AG09319 (cell line): ENCODE results near the gene OR4D1.
"Not testable (repeated sequence)": the region's sequence is repeated elsewhere in the genome, so short reads cannot be mapped to it uniquely, and the experiment has no call there.

Experiments used
- DNase-seq: peaks from one replicate; pipeline ENCODE4 v3.0.0-alpha.2; 2010; ENCODE audit warnings: low read depth; ENCODE audit errors: extremely low read depth
- CTCF ChIP-seq: IDR thresholded peaks from 2 replicates; pipeline ENCODE4 v1.5.1; 2011; ENCODE audit warnings: low read depth, mild to moderate bottlenecking, inconsistent platforms, low read length, moderate library complexity

OR4D1 gene

DNA sequence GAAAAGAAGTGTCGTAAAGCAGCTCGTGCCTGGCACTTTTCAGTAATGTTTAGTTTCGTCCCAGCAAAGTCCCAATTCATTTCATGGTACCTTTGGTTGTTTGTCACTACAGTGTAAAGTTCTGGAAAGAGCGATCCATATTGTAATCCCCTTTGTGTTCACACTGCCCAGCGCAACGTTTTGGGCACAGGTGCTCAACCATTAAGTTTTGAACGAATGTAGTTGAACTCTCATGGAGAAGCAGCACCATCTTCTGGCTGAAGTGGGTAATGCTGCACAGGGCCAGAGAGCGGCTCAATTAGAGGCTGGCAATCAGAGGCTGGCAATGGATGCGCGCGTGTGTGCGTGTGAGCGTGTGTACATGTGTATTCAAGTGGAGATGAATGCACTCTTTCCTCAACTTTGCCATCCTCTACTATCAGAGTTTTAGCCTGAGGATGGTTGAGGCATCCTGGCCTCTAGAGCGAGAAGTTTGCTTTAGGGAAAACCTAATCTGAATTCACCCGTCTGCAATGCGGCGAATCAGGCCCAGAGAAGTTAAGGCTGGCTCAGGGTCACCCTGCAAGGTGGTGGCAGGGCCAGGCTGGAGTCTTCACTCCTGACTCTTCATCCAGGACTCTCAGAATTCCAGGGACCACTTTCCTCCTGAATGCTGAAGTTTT is 35.1 kb upstream of the OR4D1 start:
- DNase-seq = peak; percentile 18
- TF ChIP-seq CTCF = peak; percentile 99

- no peak for DNase-seq
- no peak for TF ChIP-seq CTCF
Observed at GRCh38 chr17:58113947-58114346, 34.2 kb upstream of the OR4D1 start.

DNA sequence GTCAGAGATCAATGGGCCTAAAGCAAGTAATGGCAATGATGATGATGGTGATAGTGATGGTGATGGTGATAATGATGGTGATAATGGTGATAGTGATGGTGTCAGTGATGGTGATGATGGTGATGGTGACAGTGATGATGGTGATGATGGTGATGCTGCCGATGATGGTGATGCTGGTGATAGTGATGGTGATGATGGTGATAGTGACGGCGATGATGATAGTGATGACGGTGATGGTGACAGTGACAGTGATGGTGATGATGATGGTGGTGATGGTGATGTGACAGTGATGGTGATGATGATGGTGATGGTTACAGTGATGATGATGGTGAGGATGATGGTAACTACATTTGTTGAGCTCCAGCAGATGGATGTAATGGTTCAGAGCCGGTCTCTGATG is 30.8 kb upstream of the OR4D1 start:
- no peak for DNase-seq
- TF ChIP-seq CTCF = no peak

GRCh38 chr17:58119491-58119890 is 28.7 kb upstream of the OR4D1 start:
- no peak for TF ChIP-seq CTCF
- DNase-seq = no peak

- DNase-seq = peak; percentile 4
Observed at GRCh38 chr17:58120195-58120822, 27.9 kb upstream of the OR4D1 start.

GRCh38 chr17:58121925-58122324 is 26.3 kb upstream of the OR4D1 start:
- no peak; the same call in 1 of the 2 replicates for TF ChIP-seq CTCF
- no peak for DNase-seq

More at GRCh38 chr17:58120195-58120822, 27.9 kb upstream of the OR4D1 start:
- TF ChIP-seq CTCF = no peak

DNA sequence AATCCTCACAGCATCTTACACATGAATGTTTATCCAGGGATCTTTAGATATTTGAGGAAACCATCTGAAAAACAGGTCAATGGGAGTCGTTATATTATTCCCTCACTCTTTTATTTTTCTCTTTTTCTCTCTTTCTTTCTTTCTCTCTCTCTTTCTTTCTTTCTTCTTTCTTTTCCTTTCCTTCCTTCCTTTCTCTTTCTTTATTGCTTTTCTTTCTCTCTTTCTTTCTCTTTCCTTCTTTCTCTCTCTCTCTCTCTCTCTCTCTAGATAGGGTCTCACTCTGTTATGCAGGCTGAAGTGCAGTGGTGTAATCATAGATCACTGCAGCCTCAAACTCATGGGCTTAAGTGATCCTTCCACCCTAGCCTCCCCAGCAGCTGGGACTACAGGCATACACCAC is 20.3 kb upstream of the OR4D1 start:
- DNase-seq = no peak
- no peak for TF ChIP-seq CTCF

DNA sequence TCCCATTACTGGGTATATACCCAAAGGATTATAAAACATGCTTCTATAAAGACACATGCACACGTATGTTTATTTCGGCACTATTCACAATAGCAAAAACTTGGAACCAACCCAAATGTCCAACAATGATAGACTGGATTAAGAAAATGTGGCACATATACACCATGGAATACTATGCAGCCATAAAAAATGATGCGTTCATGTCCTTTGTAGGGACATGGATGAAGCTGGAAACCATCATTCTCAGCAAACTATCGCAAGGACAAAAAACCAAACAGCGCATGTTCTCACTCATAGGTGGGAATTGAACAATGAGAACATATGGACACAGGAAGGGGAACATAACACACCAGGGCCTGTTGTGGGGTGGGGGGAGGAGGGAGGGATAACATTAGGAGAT is 15.5 kb upstream of the OR4D1 start:
- DNase-seq = not testable (repeated sequence)
